K562 (cell line): Measurements from ENCODE around the gene SCAMP2. TPM values are rescaled to one million over a fixed set of nuclear protein-coding genes. Genes with fewer than 3 reads are reported as not detected.

Experiments
- SIN3A ChIP-seq, 2 experiments: fragments of 150-350 bp in 1 of 2; IDR thresholded peaks; 2 replicates each; pipeline ENCODE4 v1.6.1; 2011 to 2016; ENCODE audit warnings: borderline replicate concordance in 2 of 2, low read depth in 2 of 2, low read length in 2 of 2, mild to moderate bottlenecking in 2 of 2, moderate library complexity in 2 of 2; ENCODE audit not compliant: control insufficient read depth in 1 of 2
- SRSF1 ChIP-seq: fragments of 200-400 bp; formaldehyde crosslinking; IDR thresholded peaks from 2 replicates; pipeline ENCODE4 v1.6.1; 2017; ENCODE audit warnings: mild to moderate bottlenecking, low read depth, low read length, moderate library complexity
- TBP ChIP-seq: optimal IDR thresholded peaks from 2 replicates; pipeline ENCODE3; 2011; ENCODE audit warnings: low read depth, low read length, improper control_type of control experiment
- TOE1 ChIP-seq, 2 experiments: fragments of 450-650 bp in 1 of 2; sonication (generic) in 1 of 2; formaldehyde crosslinking in 1 of 2; IDR thresholded peaks; 2 replicates each; pipeline versions ENCODE4 v1.7.1 to v1.8.0; 2016 to 2022; ENCODE audit warnings: borderline replicate concordance in 2 of 2, mild to moderate bottlenecking in 2 of 2, antibody characterized with exemption in 1 of 2, inconsistent platforms in 1 of 2, low read depth in 1 of 2, missing genetic modification reagents in 1 of 2, moderate library complexity in 1 of 2
- XRCC4 ChIP-seq: IDR thresholded peaks from one replicate; pipeline ENCODE4 v1.6.1; 2011; ENCODE audit not compliant: insufficient read depth, insufficient read length; ENCODE audit errors: extremely low read depth
- ZNF76 ChIP-seq: fragments of 250-450 bp; sonication (Bioruptor Pico); IDR thresholded peaks from 2 replicates; pipeline ENCODE4 v1.4.0; 2020; ENCODE audit warnings: mild to moderate bottlenecking, moderate library complexity, borderline replicate concordance
- polyA plus RNA-seq, 8 experiments: library from polyadenylated mRNA; depleted of rRNA in 4 of 8; stranded (reverse) in 5 of 8; unstranded in 3 of 8; fragments of >200 nt; fragmentation: Nextera tagmentation in 2 of 8; fragmentation: Illumina TruSeq in 1 of 8; extraction: Ambion mirVana in 2 of 8; extraction: Trizol in 1 of 8; gene quantifications; 2 replicates each; pipeline versions ENCODE4 v1.2.1 to v1.2.3, GENCODE V29; 2011 to 2014; ENCODE audit warnings: inconsistent platforms in 1 of 8, missing spikeins in 1 of 8
- total RNA-seq, 7 experiments: library from RNA; depleted of rRNA in 6 of 7; stranded (reverse); fragments of >200 nt in 6 of 7; fragmentation: Illumina TruSeq in 2 of 7; extraction: Trizol in 2 of 7; gene quantifications; 2 replicates each; pipeline versions ENCODE4 v1.2.1 to v1.2.3, GENCODE V29; 2011 to 2021; ENCODE audit warnings: low replicate concordance in 1 of 7
- TF ChIP-seq, protein P1 (sequence below), 2 experiments: fragments of 250-450 bp in 1 of 2; fragments of 450-650 bp in 1 of 2; sonication (Bioruptor Pico) in 1 of 2; IDR thresholded peaks; 2 replicates each; pipeline versions ENCODE4 v1.6.1 to v1.8.0; 2016 to 2021; ENCODE audit warnings: mild to moderate bottlenecking in 2 of 2, moderate library complexity in 2 of 2, missing compliant biosample characterization in 1 of 2, missing genetic modification characterization in 1 of 2
- TF ChIP-seq, protein P2 (sequence below), 2 experiments: fragments of 450-650 bp; IDR thresholded peaks; 2 replicates each; pipeline ENCODE4 v1.6.1; 2016; ENCODE audit warnings: mild to moderate bottlenecking in 2 of 2, borderline replicate concordance in 1 of 2, low read depth in 1 of 2, moderate library complexity in 1 of 2
- TF ChIP-seq, protein P3 (sequence below): sonication (generic); formaldehyde crosslinking; IDR thresholded peaks from 2 replicates; pipeline ENCODE4 v1.8.0; 2022; ENCODE audit warnings: mild to moderate bottlenecking, missing genetic modification reagents

SCAMP2 gene
- total and polyA plus RNA-seq, 9 of the 15 experiments (the other 6 are each of a cell fraction or from before 2014, with no cell fraction given): 5.9 to 61.1 (median 20.1) TPM

DNA sequence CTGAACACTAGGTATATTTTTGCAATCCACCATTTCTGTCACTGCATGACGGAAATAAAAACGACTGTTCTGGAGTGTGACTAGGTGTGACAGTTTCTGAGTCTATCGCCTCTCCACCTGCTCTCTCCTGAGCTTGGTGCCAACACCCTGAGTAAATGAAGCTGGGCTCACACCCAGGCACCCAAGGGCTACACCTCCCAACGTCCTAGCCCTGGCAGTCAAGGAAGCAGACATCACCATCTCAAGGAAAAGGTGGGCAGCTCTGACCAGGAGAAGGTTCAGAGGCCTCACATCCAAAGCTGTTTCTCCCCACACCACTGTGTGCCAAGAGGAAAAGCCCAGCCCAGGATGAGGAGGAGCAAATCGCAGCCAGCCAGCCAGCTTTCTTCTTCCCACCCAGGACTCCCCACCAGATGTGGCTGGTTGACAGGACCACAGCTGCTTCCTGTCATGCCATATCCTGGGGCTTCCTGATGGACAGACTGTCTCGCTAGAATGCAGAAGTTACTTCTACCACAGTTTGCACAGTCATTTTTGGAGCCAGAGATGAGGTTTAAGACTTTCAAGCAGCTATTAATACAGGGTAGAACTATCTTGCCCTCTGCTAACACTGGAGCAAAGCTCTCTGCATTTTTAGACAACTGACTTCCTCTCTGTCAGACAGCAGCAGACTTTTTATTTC is 3.3 kb downstream of the SCAMP2 start (continued):
- TF ChIP-seq, protein P1, sequence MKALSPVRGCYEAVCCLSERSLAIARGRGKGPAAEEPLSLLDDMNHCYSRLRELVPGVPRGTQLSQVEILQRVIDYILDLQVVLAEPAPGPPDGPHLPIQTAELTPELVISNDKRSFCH (CRISPR knock-in tag; IDR thresholded peaks at IDR 0.05): no peak
- TF ChIP-seq, protein P1 (tag; IDR thresholded peaks at IDR 0.05): no peak
- TF ChIP-seq TOE1 (IDR thresholded peaks at IDR 0.05; ENCODE audit: borderline replicate concordance) (no peak), TOE1 (CRISPR knock-in tag; IDR thresholded peaks at IDR 0.05; ENCODE audit: borderline replicate concordance, low read depth) (no peak), SRSF1 (no peak), ZNF76 (CRISPR knock-in tag) (no peak), TBP (no peak), SIN3A (IDR thresholded peaks at IDR 0.05; ENCODE audit: borderline replicate concordance in 2 of 2, control insufficient read depth in 1 of 2, low read depth in 2 of 2, low read length in 2 of 2) (peak; percentile 54 to 85; a peak in 2 of 4 replicates), XRCC4 (no peak)
- TF ChIP-seq, protein P2, sequence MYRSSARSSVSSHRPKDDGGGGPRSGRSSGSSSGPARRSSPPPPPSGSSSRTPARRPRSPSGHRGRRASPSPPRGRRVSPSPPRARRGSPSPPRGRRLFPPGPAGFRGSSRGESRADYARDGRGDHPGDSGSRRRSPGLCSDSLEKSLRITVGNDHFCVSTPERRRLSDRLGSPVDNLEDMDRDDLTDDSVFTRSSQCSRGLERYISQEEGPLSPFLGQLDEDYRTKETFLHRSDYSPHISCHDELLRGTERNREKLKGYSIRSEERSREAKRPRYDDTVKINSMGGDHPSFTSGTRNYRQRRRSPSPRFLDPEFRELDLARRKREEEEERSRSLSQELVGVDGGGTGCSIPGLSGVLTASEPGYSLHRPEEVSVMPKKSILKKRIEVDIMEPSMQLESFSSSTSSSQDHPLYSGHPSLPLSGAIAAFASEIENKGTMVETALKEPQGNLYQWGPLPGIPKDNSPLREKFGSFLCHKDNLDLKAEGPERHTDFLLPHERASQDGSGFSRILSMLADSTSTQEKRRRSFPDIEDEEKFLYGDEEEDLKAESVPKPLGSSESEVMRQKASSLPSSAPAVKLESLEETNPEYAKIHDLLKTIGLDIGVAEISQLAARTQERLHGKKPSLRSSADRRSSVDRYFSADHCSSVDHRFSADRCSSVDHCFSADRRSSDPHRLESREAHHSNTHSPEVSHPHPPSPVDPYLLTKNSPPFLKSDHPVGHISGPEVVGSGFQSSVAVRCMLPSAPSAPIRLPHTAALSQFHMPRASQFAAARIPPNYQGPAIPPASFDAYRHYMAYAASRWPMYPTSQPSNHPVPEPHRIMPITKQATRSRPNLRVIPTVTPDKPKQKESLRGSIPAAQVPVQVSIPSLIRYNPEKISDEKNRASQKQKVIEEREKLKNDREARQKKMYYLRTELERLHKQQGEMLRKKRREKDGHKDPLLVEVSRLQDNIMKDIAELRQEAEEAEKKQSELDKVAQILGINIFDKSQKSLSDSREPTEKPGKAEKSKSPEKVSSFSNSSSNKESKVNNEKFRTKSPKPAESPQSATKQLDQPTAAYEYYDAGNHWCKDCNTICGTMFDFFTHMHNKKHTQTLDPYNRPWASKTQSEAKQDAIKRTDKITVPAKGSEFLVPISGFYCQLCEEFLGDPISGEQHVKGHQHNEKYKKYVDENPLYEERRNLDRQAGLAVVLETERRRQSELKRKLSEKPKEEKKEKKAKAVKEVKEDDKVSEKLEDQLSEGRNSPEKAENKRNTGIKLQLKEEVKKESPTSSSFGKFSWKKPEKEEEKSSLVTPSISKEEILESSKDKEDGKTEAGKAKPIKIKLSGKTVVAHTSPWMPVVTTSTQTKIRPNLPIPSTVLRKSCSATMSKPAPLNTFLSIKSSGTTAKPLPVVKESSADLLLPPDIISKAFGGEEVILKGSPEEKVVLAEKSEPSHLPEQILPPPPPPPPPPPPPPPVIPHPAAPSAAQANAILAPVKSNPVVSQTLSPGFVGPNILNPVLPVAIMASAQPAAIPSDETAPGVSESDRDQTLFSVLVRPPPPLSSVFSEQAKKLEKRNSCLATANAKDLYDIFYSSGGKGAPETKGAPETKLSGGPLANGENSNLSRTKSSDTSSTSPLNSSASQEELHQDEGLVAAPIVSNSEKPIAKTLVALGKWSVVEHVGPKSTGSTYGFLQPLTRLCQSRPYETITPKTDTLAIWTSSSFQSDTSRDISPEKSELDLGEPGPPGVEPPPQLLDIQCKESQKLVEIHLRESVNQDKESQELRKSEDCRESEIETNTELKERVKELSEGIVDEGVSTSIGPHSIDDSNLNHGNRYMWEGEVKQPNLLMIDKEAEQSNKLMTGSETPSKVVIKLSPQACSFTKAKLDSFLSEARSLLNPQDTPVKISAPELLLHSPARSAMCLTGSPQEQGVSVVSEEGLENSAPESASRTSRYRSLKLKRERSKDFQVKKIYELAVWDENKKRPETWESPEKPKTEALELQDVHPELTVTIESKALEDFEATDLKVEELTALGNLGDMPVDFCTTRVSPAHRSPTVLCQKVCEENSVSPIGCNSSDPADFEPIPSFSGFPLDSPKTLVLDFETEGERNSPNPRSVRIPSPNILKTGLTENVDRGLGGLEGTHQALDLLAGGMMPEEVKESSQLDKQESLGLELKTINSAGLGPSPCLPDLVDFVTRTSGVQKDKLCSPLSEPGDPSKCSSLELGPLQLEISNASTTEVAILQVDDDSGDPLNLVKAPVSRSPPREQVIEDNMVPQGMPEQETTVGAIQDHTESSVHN (IDR thresholded peaks at IDR 0.05; ENCODE audit: borderline replicate concordance in 1 of 2, low read depth in 1 of 2): peak in 1 of 2 experiments; percentile 43; a peak in 1 of 4 replicates
- TF ChIP-seq, protein P3, sequence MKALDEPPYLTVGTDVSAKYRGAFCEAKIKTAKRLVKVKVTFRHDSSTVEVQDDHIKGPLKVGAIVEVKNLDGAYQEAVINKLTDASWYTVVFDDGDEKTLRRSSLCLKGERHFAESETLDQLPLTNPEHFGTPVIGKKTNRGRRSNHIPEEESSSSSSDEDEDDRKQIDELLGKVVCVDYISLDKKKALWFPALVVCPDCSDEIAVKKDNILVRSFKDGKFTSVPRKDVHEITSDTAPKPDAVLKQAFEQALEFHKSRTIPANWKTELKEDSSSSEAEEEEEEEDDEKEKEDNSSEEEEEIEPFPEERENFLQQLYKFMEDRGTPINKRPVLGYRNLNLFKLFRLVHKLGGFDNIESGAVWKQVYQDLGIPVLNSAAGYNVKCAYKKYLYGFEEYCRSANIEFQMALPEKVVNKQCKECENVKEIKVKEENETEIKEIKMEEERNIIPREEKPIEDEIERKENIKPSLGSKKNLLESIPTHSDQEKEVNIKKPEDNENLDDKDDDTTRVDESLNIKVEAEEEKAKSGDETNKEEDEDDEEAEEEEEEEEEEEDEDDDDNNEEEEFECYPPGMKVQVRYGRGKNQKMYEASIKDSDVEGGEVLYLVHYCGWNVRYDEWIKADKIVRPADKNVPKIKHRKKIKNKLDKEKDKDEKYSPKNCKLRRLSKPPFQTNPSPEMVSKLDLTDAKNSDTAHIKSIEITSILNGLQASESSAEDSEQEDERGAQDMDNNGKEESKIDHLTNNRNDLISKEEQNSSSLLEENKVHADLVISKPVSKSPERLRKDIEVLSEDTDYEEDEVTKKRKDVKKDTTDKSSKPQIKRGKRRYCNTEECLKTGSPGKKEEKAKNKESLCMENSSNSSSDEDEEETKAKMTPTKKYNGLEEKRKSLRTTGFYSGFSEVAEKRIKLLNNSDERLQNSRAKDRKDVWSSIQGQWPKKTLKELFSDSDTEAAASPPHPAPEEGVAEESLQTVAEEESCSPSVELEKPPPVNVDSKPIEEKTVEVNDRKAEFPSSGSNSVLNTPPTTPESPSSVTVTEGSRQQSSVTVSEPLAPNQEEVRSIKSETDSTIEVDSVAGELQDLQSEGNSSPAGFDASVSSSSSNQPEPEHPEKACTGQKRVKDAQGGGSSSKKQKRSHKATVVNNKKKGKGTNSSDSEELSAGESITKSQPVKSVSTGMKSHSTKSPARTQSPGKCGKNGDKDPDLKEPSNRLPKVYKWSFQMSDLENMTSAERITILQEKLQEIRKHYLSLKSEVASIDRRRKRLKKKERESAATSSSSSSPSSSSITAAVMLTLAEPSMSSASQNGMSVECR (CRISPR knock-in tag): peak; percentile 83
